Measurements from ENCODE around the gene ACP2. TPM values are rescaled to one million over a fixed set of nuclear protein-coding genes. Genes with fewer than 3 reads are reported as not detected.
A peak's percentile ranks its signal among the peaks of the same experiment; 100 is the strongest.

Gene ACP2
- 10 to 100 TPM; 45.2 to 59.4 TPM for total RNA-seq

- Histone ChIP-seq H3K36me3 (peaks cover 21% of the 10 kb centered on the region), H3K9me3 (no peaks in the 10 kb centered on the region), H3K27me3 (no peaks in the 10 kb centered on the region), H3K4me3 (peak within 1 kb of the TSS; percentile 69), H3K4me1 (peaks cover 0 to 33% of the 10 kb centered on the region in 2 donors), H3K27ac (peak within 1 kb of the TSS; percentile 85 to 87)
- DNase-seq (ENCODE audit: low spot score), result peak; percentile 96
- no peak for TF ChIP-seq CTCF (IDR thresholded peaks at IDR 0.05)
Measured at GRCh38 chr11:47248664-47249377, at the start of gene ACP2. Gene ACP2, minus strand, starts transcription at chr11:47248814. Its CDS starts 25 bp downstream, at chr11:47248789.

GRCh38 chr11:47296045-47296444, 47.4 kb upstream of the ACP2 start:
- H3K4me1 ChIP-seq, result no peaks in the 10 kb centered on the region
- peaks cover 0 to 17% of the 10 kb centered on the region in 2 donors for H3K9me3 ChIP-seq
- no peak for TF ChIP-seq CTCF (IDR thresholded peaks at IDR 0.05)
- peaks cover 91% of the 10 kb centered on the region for H3K36me3 ChIP-seq
- no peak overlapping the region for H3K27ac ChIP-seq
- DNase-seq (ENCODE audit: low spot score), result no peak
- H3K4me3 ChIP-seq, result no peak overlapping the region
- H3K27me3 ChIP-seq, result no peaks in the 10 kb centered on the region

- no peak for TF ChIP-seq CTCF (IDR thresholded peaks at IDR 0.05)
- H3K27ac ChIP-seq, result no peak overlapping the region
- H3K9me3 ChIP-seq, result peaks cover 0 to 17% of the 10 kb centered on the region in 2 donors
- H3K4me3 ChIP-seq, result no peak overlapping the region
- H3K27me3 ChIP-seq, result no peaks in the 10 kb centered on the region
- H3K4me1 ChIP-seq, result no peaks in the 10 kb centered on the region
- DNase-seq (ENCODE audit: low spot score), result no peak
- peaks cover 91% of the 10 kb centered on the region for H3K36me3 ChIP-seq
Measured at GRCh38 chr11:47295385-47295784, 46.8 kb upstream of the ACP2 start.

- Histone ChIP-seq H3K27ac (no peak overlapping the region), H3K27me3 (no peaks in the 10 kb centered on the region), H3K36me3 (peaks cover 81% of the 10 kb centered on the region), H3K4me3 (no peak overlapping the region), H3K4me1 (peaks cover 0 to 28% of the 10 kb centered on the region in 2 donors), H3K9me3 (no peaks in the 10 kb centered on the region)
- no peak for TF ChIP-seq CTCF (IDR thresholded peaks at IDR 0.05)
- no peak for DNase-seq (ENCODE audit: low spot score)
Measured at GRCh38 chr11:47289856-47290255, 41.2 kb upstream of the ACP2 start.

- Histone ChIP-seq H3K27me3 (no peaks in the 10 kb centered on the region), H3K4me3 (no peak overlapping the region), H3K27ac (peak overlapping the region; percentile 59 to 80), H3K36me3 (peaks cover 87% of the 10 kb centered on the region), H3K9me3 (no peaks in the 10 kb centered on the region), H3K4me1 (peaks cover 0 to 28% of the 10 kb centered on the region in 2 donors)
- no peak for TF ChIP-seq CTCF (IDR thresholded peaks at IDR 0.05)
- DNase-seq (ENCODE audit: low spot score), result no peak
Measured at GRCh38 chr11:47288066-47288465, 39.5 kb upstream of the ACP2 start.

Data from right atrium auricular region (tissue), 2 donors.